SK-N-SH (cell line): ENCODE data around the gene PPP1R12B. TPM values are rescaled to one million over a fixed set of nuclear protein-coding genes. Genes with fewer than 3 reads are reported as not detected.

Experiments used
- CTCF ChIA-PET: fragments of 300-600, 350-600 bp; formaldehyde crosslinking; extraction: SDS; loops from one replicate; lab custom pipeline; 2021; lab: Yijun Ruan, JAX
- POLR2A ChIA-PET: fragments of 350-600 bp; sonication (Branson Sonifier 250); formaldehyde crosslinking; extraction: SDS; loops from one replicate; lab custom pipeline; 2020; ENCODE audit warnings: antibody characterized with exemption, inconsistent platforms; lab: Yijun Ruan, JAX
- DNase-seq: peaks from one replicate; pipeline ENCODE4 v3.0.0; 2012
- H2AFZ ChIP-seq: fragments of 200-600 bp; sonication (generic); 2 replicates; pipeline ENCODE4 v1.8.1; 2016; ENCODE audit warnings: antibody characterized with exemption, mild to moderate bottlenecking, low read depth
- H3F3A ChIP-seq: fragments of 200-600 bp; sonication (generic); replicated peaks from 2 replicates; pipeline ENCODE3; 2016; ENCODE audit warnings: antibody characterized with exemption, mild to moderate bottlenecking; ENCODE audit not compliant: insufficient read depth
- H3K27ac ChIP-seq, 2 experiments: fragments of 200-500 bp in 1 of 2; fragments of 200-600 bp in 1 of 2; sonication (Bioruptor generic) in 1 of 2; sonication (generic), shearing (Covaris generic) in 1 of 2; 2 replicates each; pipeline versions ENCODE4 v1.5.1 to v1.6.1; 2014 to 2016; ENCODE audit warnings: low read depth in 2 of 2, inconsistent platforms in 1 of 2, low read length in 1 of 2, mild to moderate bottlenecking in 1 of 2, mixed read lengths in 1 of 2
- H3K27me3 ChIP-seq: fragments of 200-600 bp; sonication (generic), shearing (Covaris generic); 2 replicates; pipeline ENCODE4 v1.6.1; 2016; ENCODE audit warnings: mixed run types; ENCODE audit not compliant: insufficient read depth
- H3K36me3 ChIP-seq, 2 experiments: fragments of 200-500 bp in 1 of 2; fragments of 200-600 bp in 1 of 2; sonication (Bioruptor generic) in 1 of 2; sonication (generic) in 1 of 2; replicated peaks in 1 of 2; 2 replicates each; pipeline versions ENCODE3 to v1.5.1; 2014 to 2016; ENCODE audit warnings: low read length in 1 of 2, mild to moderate bottlenecking in 1 of 2; ENCODE audit not compliant: insufficient read depth in 2 of 2, control insufficient read depth in 1 of 2
- H3K4me1 ChIP-seq, 2 experiments: fragments of 200-500 bp in 1 of 2; fragments of 200-600 bp in 1 of 2; sonication (Bioruptor generic) in 1 of 2; sonication (generic), shearing (Covaris generic) in 1 of 2; 2 replicates each; pipeline versions ENCODE4 v1.5.1 to v1.6.1; 2014 to 2016; ENCODE audit warnings: low read depth in 1 of 2, low read length in 1 of 2, mixed run types in 1 of 2; ENCODE audit not compliant: insufficient read depth in 2 of 2, control insufficient read depth in 1 of 2
- H3K4me2 ChIP-seq: fragments of 200-600 bp; sonication (generic), shearing (Covaris generic); 2 replicates; pipeline ENCODE4 v1.6.1; 2017; ENCODE audit warnings: mixed run types
- H3K4me3 ChIP-seq, 2 experiments: fragments of 200-500 bp in 1 of 2; fragments of 200-600 bp in 1 of 2; sonication (Bioruptor generic) in 1 of 2; sonication (generic), shearing (Covaris generic) in 1 of 2; 2 replicates each; pipeline versions ENCODE4 v1.5.1 to v1.8.1; 2014 to 2016; ENCODE audit warnings: low read depth in 2 of 2, inconsistent platforms in 1 of 2, low read length in 1 of 2, mild to moderate bottlenecking in 1 of 2, mixed read lengths in 1 of 2, moderate library complexity in 1 of 2
- H3K79me2 ChIP-seq: fragments of 200-600 bp; sonication (generic); 2 replicates; pipeline ENCODE4 v1.8.1; 2017; ENCODE audit warnings: mild to moderate bottlenecking; ENCODE audit not compliant: insufficient read depth
- H3K9ac ChIP-seq: fragments of 200-600 bp; sonication (generic); 2 replicates; pipeline ENCODE4 v1.6.1; 2017; ENCODE audit warnings: mixed run types
- H3K9me2 ChIP-seq: fragments of 200-600 bp; sonication (generic); 2 replicates; pipeline ENCODE4 v1.6.1; 2017; ENCODE audit warnings: mixed run types
- H3K9me3 ChIP-seq: fragments of 200-600 bp; sonication (generic); 2 replicates; pipeline ENCODE4 v1.6.1; 2017; ENCODE audit warnings: mixed run types, mild to moderate bottlenecking, moderate library complexity
- H4K20me1 ChIP-seq: fragments of 200-600 bp; sonication (generic); 2 replicates; pipeline ENCODE4 v1.6.1; 2017; ENCODE audit warnings: mild to moderate bottlenecking, mixed run types; ENCODE audit not compliant: insufficient read depth
- CHD2 ChIP-seq: fragments of 150-350 bp; IDR thresholded peaks from 2 replicates; pipeline ENCODE4 v1.6.1; 2018; ENCODE audit warnings: low read length; ENCODE audit not compliant: partially characterized antibody
- FOXJ3 ChIP-seq: sonication (generic); formaldehyde crosslinking; IDR thresholded peaks from 2 replicates; pipeline ENCODE4 v1.5.1; 2020; ENCODE audit warnings: mild to moderate bottlenecking, missing genetic modification reagents
- GABPA ChIP-seq: IDR thresholded peaks from 2 replicates; pipeline ENCODE4 v1.4.0; 2012; ENCODE audit warnings: low read depth, mild to moderate bottlenecking
- JUND ChIP-seq: IDR thresholded peaks from 2 replicates; pipeline ENCODE4 v1.4.0; 2012
- MXI1 ChIP-seq: IDR thresholded peaks from 2 replicates; pipeline ENCODE4 v1.6.1; 2012; ENCODE audit warnings: mild to moderate bottlenecking, low read depth, low read length, improper control_type of control experiment
- NRF1 ChIP-seq: IDR thresholded peaks from 2 replicates; pipeline ENCODE4 v1.6.1; 2012; ENCODE audit warnings: low read depth, mild to moderate bottlenecking, low read length
- RFX5 ChIP-seq: IDR thresholded peaks from 2 replicates; pipeline ENCODE4 v1.6.1; 2012; ENCODE audit warnings: mild to moderate bottlenecking, improper control_type of control experiment, low read length
- RXRA ChIP-seq: IDR thresholded peaks from 2 replicates; pipeline ENCODE4 v1.4.0; 2012; ENCODE audit warnings: low read depth, mild to moderate bottlenecking, borderline replicate concordance
- SIN3A ChIP-seq: IDR thresholded peaks from 2 replicates; pipeline ENCODE4 v1.6.1; 2012; ENCODE audit warnings: low read depth, mild to moderate bottlenecking, low read length, moderate library complexity, borderline replicate concordance
- TCF12 ChIP-seq: IDR thresholded peaks from 2 replicates; pipeline ENCODE4 v1.4.0; 2012
- WGBS: methylation state at CpG from one replicate; pipeline ENCODE4 v1.1.6; 2017; ENCODE audit warnings: low lambda C conversion rate; 5-methylcytosine and 5-hydroxymethylcytosine counted together
- polyA plus RNA-seq, 3 experiments: library from polyadenylated mRNA; depleted of rRNA; stranded (reverse); fragments of >200 nt; gene quantifications; 2 replicates each; pipeline ENCODE4 v1.2.3, GENCODE V29; 2012
- TF ChIP-seq, protein P1 (sequence below): fragments of 200-600 bp; sonication (generic); IDR thresholded peaks from 2 replicates; pipeline ENCODE4 v1.6.1; 2017; ENCODE audit warnings: antibody characterized with exemption, mild to moderate bottlenecking, moderate library complexity
- TF ChIP-seq, protein P2 (sequence below): fragments of 150-350 bp; IDR thresholded peaks from 2 replicates; pipeline ENCODE4 v1.6.1; 2016; ENCODE audit warnings: mild to moderate bottlenecking, low read depth, low read length
- TF ChIP-seq, protein P3 (sequence below): IDR thresholded peaks from 2 replicates; pipeline ENCODE4 v1.4.0; 2012; ENCODE audit warnings: low read depth, borderline replicate concordance
- TF ChIP-seq, protein P4 (sequence below): IDR thresholded peaks from 2 replicates; pipeline ENCODE4; 2012
- TF ChIP-seq, protein P5 (sequence below): IDR thresholded peaks from 2 replicates; pipeline ENCODE4 v1.4.0; 2012; ENCODE audit warnings: low read depth
- TF ChIP-seq, protein P6 (sequence below): IDR thresholded peaks from 2 replicates; pipeline ENCODE4 v1.4.0; 2012; ENCODE audit warnings: low read depth, borderline replicate concordance

Gene PPP1R12B
- polyA plus RNA-seq, 1 of the 3 experiments (the other 2 are of a cell fraction), result 2.8 TPM

DNA sequence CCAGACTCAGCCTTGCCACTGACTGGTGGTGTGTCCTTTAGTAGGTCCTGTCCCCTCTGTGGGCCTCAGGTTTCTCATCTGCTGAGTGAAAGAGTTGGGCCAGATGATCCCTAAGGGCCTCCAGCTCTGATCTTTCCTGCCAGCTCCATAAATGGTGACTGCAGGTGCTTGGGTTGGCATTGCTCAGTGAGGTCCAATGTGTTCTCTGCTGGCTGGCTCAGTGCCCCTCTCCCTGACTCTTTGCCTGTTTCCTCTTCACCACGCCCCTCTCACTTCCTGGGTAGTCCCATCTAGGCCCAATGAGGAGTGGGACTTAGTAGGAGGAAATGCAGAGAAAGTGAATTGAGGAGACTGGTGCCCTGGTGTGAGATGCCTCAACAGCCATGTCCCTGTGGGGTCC, 43.3 kb upstream of the PPP1R12B start:
- no peak for DNase-seq
- no peaks in the 10 kb centered on the region for H3K9me2 ChIP-seq
- TF ChIP-seq, protein P1, sequence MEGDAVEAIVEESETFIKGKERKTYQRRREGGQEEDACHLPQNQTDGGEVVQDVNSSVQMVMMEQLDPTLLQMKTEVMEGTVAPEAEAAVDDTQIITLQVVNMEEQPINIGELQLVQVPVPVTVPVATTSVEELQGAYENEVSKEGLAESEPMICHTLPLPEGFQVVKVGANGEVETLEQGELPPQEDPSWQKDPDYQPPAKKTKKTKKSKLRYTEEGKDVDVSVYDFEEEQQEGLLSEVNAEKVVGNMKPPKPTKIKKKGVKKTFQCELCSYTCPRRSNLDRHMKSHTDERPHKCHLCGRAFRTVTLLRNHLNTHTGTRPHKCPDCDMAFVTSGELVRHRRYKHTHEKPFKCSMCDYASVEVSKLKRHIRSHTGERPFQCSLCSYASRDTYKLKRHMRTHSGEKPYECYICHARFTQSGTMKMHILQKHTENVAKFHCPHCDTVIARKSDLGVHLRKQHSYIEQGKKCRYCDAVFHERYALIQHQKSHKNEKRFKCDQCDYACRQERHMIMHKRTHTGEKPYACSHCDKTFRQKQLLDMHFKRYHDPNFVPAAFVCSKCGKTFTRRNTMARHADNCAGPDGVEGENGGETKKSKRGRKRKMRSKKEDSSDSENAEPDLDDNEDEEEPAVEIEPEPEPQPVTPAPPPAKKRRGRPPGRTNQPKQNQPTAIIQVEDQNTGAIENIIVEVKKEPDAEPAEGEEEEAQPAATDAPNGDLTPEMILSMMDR, result no peak
- TF ChIP-seq, protein P2, sequence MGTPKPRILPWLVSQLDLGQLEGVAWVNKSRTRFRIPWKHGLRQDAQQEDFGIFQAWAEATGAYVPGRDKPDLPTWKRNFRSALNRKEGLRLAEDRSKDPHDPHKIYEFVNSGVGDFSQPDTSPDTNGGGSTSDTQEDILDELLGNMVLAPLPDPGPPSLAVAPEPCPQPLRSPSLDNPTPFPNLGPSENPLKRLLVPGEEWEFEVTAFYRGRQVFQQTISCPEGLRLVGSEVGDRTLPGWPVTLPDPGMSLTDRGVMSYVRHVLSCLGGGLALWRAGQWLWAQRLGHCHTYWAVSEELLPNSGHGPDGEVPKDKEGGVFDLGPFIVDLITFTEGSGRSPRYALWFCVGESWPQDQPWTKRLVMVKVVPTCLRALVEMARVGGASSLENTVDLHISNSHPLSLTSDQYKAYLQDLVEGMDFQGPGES, result no peak
- TF ChIP-seq RXRA (no peak), RFX5 (no peak)
- TF ChIP-seq, protein P3, sequence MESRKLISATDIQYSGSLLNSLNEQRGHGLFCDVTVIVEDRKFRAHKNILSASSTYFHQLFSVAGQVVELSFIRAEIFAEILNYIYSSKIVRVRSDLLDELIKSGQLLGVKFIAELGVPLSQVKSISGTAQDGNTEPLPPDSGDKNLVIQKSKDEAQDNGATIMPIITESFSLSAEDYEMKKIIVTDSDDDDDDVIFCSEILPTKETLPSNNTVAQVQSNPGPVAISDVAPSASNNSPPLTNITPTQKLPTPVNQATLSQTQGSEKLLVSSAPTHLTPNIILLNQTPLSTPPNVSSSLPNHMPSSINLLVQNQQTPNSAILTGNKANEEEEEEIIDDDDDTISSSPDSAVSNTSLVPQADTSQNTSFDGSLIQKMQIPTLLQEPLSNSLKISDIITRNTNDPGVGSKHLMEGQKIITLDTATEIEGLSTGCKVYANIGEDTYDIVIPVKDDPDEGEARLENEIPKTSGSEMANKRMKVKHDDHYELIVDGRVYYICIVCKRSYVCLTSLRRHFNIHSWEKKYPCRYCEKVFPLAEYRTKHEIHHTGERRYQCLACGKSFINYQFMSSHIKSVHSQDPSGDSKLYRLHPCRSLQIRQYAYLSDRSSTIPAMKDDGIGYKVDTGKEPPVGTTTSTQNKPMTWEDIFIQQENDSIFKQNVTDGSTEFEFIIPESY, result no peak
- TF ChIP-seq, protein P4, sequence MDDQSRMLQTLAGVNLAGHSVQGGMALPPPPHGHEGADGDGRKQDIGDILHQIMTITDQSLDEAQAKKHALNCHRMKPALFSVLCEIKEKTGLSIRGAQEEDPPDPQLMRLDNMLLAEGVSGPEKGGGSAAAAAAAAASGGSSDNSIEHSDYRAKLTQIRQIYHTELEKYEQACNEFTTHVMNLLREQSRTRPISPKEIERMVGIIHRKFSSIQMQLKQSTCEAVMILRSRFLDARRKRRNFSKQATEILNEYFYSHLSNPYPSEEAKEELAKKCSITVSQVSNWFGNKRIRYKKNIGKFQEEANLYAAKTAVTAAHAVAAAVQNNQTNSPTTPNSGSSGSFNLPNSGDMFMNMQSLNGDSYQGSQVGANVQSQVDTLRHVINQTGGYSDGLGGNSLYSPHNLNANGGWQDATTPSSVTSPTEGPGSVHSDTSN, result no peak
- no peaks in the 10 kb centered on the region for H3K27me3 ChIP-seq
- H3F3A ChIP-seq, result no peaks in the 10 kb centered on the region
- H3K79me2 ChIP-seq, result no peaks in the 10 kb centered on the region
- H3K4me2 ChIP-seq, result no peak overlapping the region
- ChIA-PET CTCF (interaction anchor here (0.9 to 8.3 kb wide), 8 partner anchors 11 to 116 kb away, joined by 3 to 73 read pairs (median 6); partner anchors contain the start of gene LGR6), POLR2A (no interaction called here)
- no peak overlapping the region for H2AFZ ChIP-seq
- H3K27ac ChIP-seq, result no peak overlapping the region
- no peak overlapping the region for H3K9ac ChIP-seq
- no peaks in the 10 kb centered on the region for H4K20me1 ChIP-seq
- H3K9me3 ChIP-seq, result no peaks in the 10 kb centered on the region
- no peak overlapping the region for H3K4me3 ChIP-seq
- H3K36me3 ChIP-seq, result no peaks in the 10 kb centered on the region
- H3K4me1 ChIP-seq, result peaks cover 0 to 41% of the 10 kb centered on the region in 2 experiments; a peak in 1 of 4 replicates
- WGBS, result 40% methylated on average over 1 of the region's 1 CpG

DNA sequence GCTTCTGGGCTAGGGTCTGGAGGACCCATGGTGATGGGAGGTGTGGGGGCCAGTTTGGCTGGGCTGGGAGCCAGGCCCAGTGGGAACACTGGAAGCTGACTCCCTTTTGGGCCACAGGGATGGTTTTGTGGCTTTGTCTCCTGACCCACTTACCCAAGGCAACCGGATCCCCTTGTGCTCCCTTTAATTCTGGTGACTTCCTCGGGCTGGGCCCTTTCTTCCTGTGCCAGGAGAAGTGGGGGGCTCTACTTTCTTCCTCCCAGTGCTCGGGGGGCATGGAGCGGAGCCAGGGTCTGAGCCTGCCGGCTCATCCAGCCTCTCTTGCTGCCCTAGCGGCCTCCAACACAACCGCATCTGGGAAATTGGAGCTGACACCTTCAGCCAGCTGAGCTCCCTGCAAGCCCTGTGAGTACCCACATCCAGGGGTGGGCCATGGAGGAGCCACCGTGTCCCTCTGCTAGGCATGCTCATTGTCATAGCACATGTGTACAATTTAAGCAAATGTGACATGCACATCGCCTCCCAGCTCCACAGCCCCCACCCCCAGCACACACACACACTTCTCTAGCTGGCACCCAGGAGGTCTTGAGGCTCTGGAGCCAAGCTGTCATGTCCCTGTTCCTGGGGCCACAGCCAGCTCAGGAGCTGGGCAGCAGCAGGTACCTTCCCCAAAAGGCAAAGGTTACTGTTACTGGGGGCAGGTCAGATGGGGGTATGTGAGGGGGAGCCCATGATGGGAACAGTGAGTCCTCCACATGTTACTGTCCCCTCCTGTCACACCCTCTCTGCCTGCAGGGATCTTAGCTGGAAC, 41.8 kb upstream of the PPP1R12B start:
- H3K9me2 ChIP-seq, result no peaks in the 10 kb centered on the region
- H3K4me1 ChIP-seq, result peaks cover 2 to 48% of the 10 kb centered on the region in 2 experiments; a peak in 2 of 4 replicates
- no peak overlapping the region for H3K4me2 ChIP-seq
- no peaks in the 10 kb centered on the region for H3K79me2 ChIP-seq
- CTCF ChIA-PET, result interaction anchor here (1.1 to 8.3 kb wide), 11 partner anchors 9 to 152 kb away, joined by 3 to 73 read pairs (median 4); partner anchors contain the start of gene LGR6
- H3K27me3 ChIP-seq, result no peaks in the 10 kb centered on the region
- TF ChIP-seq, protein P5, sequence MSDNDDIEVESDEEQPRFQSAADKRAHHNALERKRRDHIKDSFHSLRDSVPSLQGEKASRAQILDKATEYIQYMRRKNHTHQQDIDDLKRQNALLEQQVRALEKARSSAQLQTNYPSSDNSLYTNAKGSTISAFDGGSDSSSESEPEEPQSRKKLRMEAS, result no peak
- TF ChIP-seq GABPA (no peak), FOXJ3 (no peak), TCF12 (no peak), JUND (no peak), SIN3A (no peak), NRF1 (no peak), MXI1 (no peak), CHD2 (no peak)
- TF ChIP-seq, protein P6, sequence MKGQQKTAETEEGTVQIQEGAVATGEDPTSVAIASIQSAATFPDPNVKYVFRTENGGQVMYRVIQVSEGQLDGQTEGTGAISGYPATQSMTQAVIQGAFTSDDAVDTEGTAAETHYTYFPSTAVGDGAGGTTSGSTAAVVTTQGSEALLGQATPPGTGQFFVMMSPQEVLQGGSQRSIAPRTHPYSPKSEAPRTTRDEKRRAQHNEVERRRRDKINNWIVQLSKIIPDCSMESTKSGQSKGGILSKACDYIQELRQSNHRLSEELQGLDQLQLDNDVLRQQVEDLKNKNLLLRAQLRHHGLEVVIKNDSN, result no peak
- H3K9me3 ChIP-seq, result no peaks in the 10 kb centered on the region
- H3F3A ChIP-seq, result no peaks in the 10 kb centered on the region
- no peaks in the 10 kb centered on the region for H4K20me1 ChIP-seq
- H3K4me3 ChIP-seq, result no peak overlapping the region
- no peak overlapping the region for H3K27ac ChIP-seq
- H3K9ac ChIP-seq, result no peak overlapping the region
- no peak overlapping the region for H2AFZ ChIP-seq
- POLR2A ChIA-PET, result no interaction called here
- H3K36me3 ChIP-seq, result no peaks in the 10 kb centered on the region
- DNase-seq, result no peak
- WGBS, result 68% methylated on average over 9 of the region's 9 CpGs
